Lower leg skin (tissue), 3 donors: ENCODE data around the gene STARD3.

Experiments used
- CTCF ChIP-seq, 3 donors: fragments of 450-650 bp; IDR thresholded peaks; one replicate each; pipeline ENCODE4 v1.5.1; 2016; ENCODE audit warnings: antibody characterized with exemption in 3 of 3, mild to moderate bottlenecking in 3 of 3, moderate library complexity in 2 of 3
- POLR2A ChIP-seq, 2 donors: fragments of 450-650 bp; IDR thresholded peaks; one replicate each; pipeline ENCODE4 v1.6.1; 2016 to 2017; ENCODE audit warnings: antibody characterized with exemption in 2 of 2, mild to moderate bottlenecking in 1 of 2, moderate library complexity in 1 of 2

- no peak for TF ChIP-seq CTCF (IDR thresholded peaks at IDR 0.05)
- no peak for TF ChIP-seq POLR2A (IDR thresholded peaks at IDR 0.05)
Observed at GRCh38 chr17:39688475-39688835, 51.5 kb downstream of the STARD3 start.
